Upper lobe of right lung (tissue), 1 donor: Measurements from ENCODE around the gene CENPW. TPM values are rescaled to one million over a fixed set of nuclear protein-coding genes. Genes with fewer than 3 reads are reported as not detected.
A peak's percentile ranks its signal among the peaks of the same experiment; 100 is the strongest.

Source experiments
- ATAC-seq: fragments of 200-7000 bp; cut with Tn5 transposase; one replicate; pipeline ENCODE4 v1.9.1; 2020; ENCODE audit warnings: mild to moderate bottlenecking, moderate library complexity
- DNase-seq: peaks from one replicate; pipeline ENCODE4 v3.0.0-alpha.2; 2020
- H3K27ac ChIP-seq: fragments of 200-600 bp; one replicate; pipeline ENCODE4 v1.8.0; 2022
- H3K27me3 ChIP-seq: fragments of 200-600 bp; one replicate; pipeline ENCODE4 v1.8.0; 2022; ENCODE audit warnings: mild to moderate bottlenecking
- H3K36me3 ChIP-seq: fragments of 200-600 bp; one replicate; pipeline ENCODE4 v1.8.0; 2022
- H3K4me1 ChIP-seq: fragments of 200-600 bp; one replicate; pipeline ENCODE4 v1.8.0; 2022
- H3K4me3 ChIP-seq: fragments of 200-600 bp; one replicate; pipeline ENCODE4 v1.8.0; 2022; ENCODE audit warnings: mild to moderate bottlenecking
- H3K9me3 ChIP-seq: fragments of 200-600 bp; one replicate; pipeline ENCODE4 v1.8.0; 2022
- CTCF ChIP-seq: fragments of 200-600 bp; IDR thresholded peaks from one replicate; pipeline ENCODE4 v1.8.0; 2022; ENCODE audit warnings: antibody characterized with exemption
- intact Hi-C: fragments of 100-400 bp; cut with DNase I; formaldehyde crosslinking; loops from one replicate; pipeline ENCODE4 v1.11.0; 2022
- long read RNA-seq: library from polyadenylated mRNA; unstranded; transcript quantifications from one replicate; pipeline ENCODE4 v2.0.0, GENCODE V29; 2021
- total RNA-seq: library from RNA; stranded (reverse); fragmentation: NEBNext Ultra II Directional; extraction: Animal tissue kit (Norgen Biotek cat#: 25700); gene quantifications from one replicate; pipeline ENCODE4 v1.2.1, GENCODE V29; 2021
- donor health status: DM: no; HTN: yes; CAD: no; lungs with severe emphysema.

CENPW gene
- total RNA-seq: 5.1 TPM
- long read RNA-seq, partial matches to known transcripts: 0 of 4 reads
- long read RNA-seq, other reads (novel, unspliced or antisense): 0 of 4 reads

- intact Hi-C loops: no loop called here
- ATAC-seq (peak; percentile 98), DNase-seq (peak; percentile 96)
- H3K36me3 ChIP-seq: no peaks in the 10 kb centered on the region
- H3K27ac ChIP-seq: peak within 1 kb of the TSS; percentile 12
- no peaks in the 10 kb centered on the region for H3K9me3 ChIP-seq
- peaks cover 16% of the 10 kb centered on the region for H3K4me1 ChIP-seq
- no peaks in the 10 kb centered on the region for H3K27me3 ChIP-seq
- TF ChIP-seq CTCF: no peak
- H3K4me3 ChIP-seq: peak within 1 kb of the TSS; percentile 77
Observed at GRCh38 chr6:126339796-126340609, at the start of gene CENPW. Gene CENPW, plus strand, starts transcription at chr6:126340115. Its CDS starts 159 bp downstream, at chr6:126340274.

GRCh38 chr6:126293891-126294524 is 45.9 kb upstream of the CENPW start:
- TF ChIP-seq CTCF: no peak
- H3K36me3 ChIP-seq: no peaks in the 10 kb centered on the region
- DNase-seq (no peak), ATAC-seq (no peak)
- no peaks in the 10 kb centered on the region for H3K27me3 ChIP-seq
- H3K4me1 ChIP-seq: no peaks in the 10 kb centered on the region
- no peaks in the 10 kb centered on the region for H3K9me3 ChIP-seq
- no peak overlapping the region for H3K27ac ChIP-seq
- no peak overlapping the region for H3K4me3 ChIP-seq
- intact Hi-C loops: no loop called here

GRCh38 chr6:126300126-126300525 is 39.8 kb upstream of the CENPW start:
- intact Hi-C loops: no loop called here
- DNase-seq (no peak), ATAC-seq (no peak)
- Histone ChIP-seq H3K4me1 (no peaks in the 10 kb centered on the region), H3K9me3 (no peaks in the 10 kb centered on the region), H3K27me3 (no peaks in the 10 kb centered on the region), H3K27ac (no peak overlapping the region), H3K4me3 (no peak overlapping the region), H3K36me3 (no peaks in the 10 kb centered on the region)
- no peak for TF ChIP-seq CTCF

- H3K36me3 ChIP-seq: no peaks in the 10 kb centered on the region
- no peaks in the 10 kb centered on the region for H3K4me1 ChIP-seq
- DNase-seq (no peak), ATAC-seq (no peak)
- TF ChIP-seq CTCF: no peak
- intact Hi-C loops: no loop called here
- no peaks in the 10 kb centered on the region for H3K27me3 ChIP-seq
- no peak overlapping the region for H3K27ac ChIP-seq
- H3K9me3 ChIP-seq: no peaks in the 10 kb centered on the region
- no peak overlapping the region for H3K4me3 ChIP-seq
Observed at GRCh38 chr6:126300735-126301134, 39.2 kb upstream of the CENPW start.

GRCh38 chr6:126302191-126302590 is 37.7 kb upstream of the CENPW start:
- no peak overlapping the region for H3K27ac ChIP-seq
- H3K4me1 ChIP-seq: no peaks in the 10 kb centered on the region
- H3K36me3 ChIP-seq: no peaks in the 10 kb centered on the region
- H3K4me3 ChIP-seq: no peak overlapping the region
- ATAC-seq (no peak), DNase-seq (no peak)
- no peak for TF ChIP-seq CTCF
- intact Hi-C loops: no loop called here
- no peaks in the 10 kb centered on the region for H3K9me3 ChIP-seq
- no peaks in the 10 kb centered on the region for H3K27me3 ChIP-seq
